Activated naive CD4-positive, alpha-beta T cell treated with anti-CD3 and anti-CD28 coated beads, Interleukin-2, amount 10 ng/mL, durations not matched to agents 7 days and 5 days (primary cell): Measurements from ENCODE around the gene PDCD7.
A peak's percentile ranks its signal among the peaks of the same experiment; 100 is the strongest.
"Not testable (repeated sequence)": the region's sequence is repeated elsewhere in the genome, so short reads cannot be mapped to it uniquely, and the experiment has no call there.

Experiments
- CTCF ChIA-PET: fragments of 350-600 bp; sonication (Branson Sonifier 250); formaldehyde crosslinking; loops from one replicate; lab custom pipeline; 2021; ENCODE audit warnings: antibody characterized with exemption; lab: Charles Lee
- DNase-seq: peaks from one replicate; pipeline ENCODE4 v3.0.0-alpha.2; 2020
- H3K27ac Mint-ChIP-seq: one replicate; pipeline ENCODE4 v1.8.0; 2021; ENCODE audit warnings: mild to moderate bottlenecking, moderate library complexity, mixed read lengths
- H3K27me3 Mint-ChIP-seq: one replicate; pipeline ENCODE4 v1.8.0; 2021; ENCODE audit warnings: mild to moderate bottlenecking, mixed read lengths
- H3K36me3 Mint-ChIP-seq: one replicate; pipeline ENCODE4 v1.8.0; 2021; ENCODE audit warnings: mixed read lengths
- H3K4me1 Mint-ChIP-seq: one replicate; pipeline ENCODE4 v1.8.0; 2021; ENCODE audit warnings: mixed read lengths
- H3K4me3 Mint-ChIP-seq: one replicate; pipeline ENCODE4 v1.8.0; 2021; ENCODE audit warnings: mild to moderate bottlenecking, moderate library complexity, mixed read lengths
- H3K9me3 Mint-ChIP-seq: one replicate; pipeline ENCODE4 v1.8.0; 2021; ENCODE audit warnings: mixed read lengths

The PDCD7 gene

GRCh38 chr15:65147902-65148301, 14.3 kb upstream of the PDCD7 start:
- CTCF ChIA-PET: no interaction called here
- H3K27ac Mint-ChIP-seq: no peak overlapping the region
- peaks cover 23% of the 10 kb centered on the region for H3K36me3 Mint-ChIP-seq
- H3K4me1 Mint-ChIP-seq: no peaks in the 10 kb centered on the region
- H3K9me3 Mint-ChIP-seq: no peaks in the 10 kb centered on the region
- H3K27me3 Mint-ChIP-seq: no peaks in the 10 kb centered on the region
- DNase-seq: no peak
- no peak overlapping the region for H3K4me3 Mint-ChIP-seq

GRCh38 chr15:65146438-65146837, 12.8 kb upstream of the PDCD7 start:
- Mint-ChIP-seq H3K27me3 (no peaks in the 10 kb centered on the region), H3K36me3 (peaks cover 16% of the 10 kb centered on the region), H3K27ac (peak overlapping the region; percentile 46), H3K9me3 (no peaks in the 10 kb centered on the region), H3K4me3 (no peak overlapping the region), H3K4me1 (no peaks in the 10 kb centered on the region)
- DNase-seq: no peak
- CTCF ChIA-PET: no interaction called here

GRCh38 chr15:65138631-65139030, 5.0 kb upstream of the PDCD7 start:
- CTCF ChIA-PET: interaction anchor here (0.6 kb wide), 1 partner anchor 1036 kb away, joined by 3 read pairs; no protein-coding TSS in a partner anchor
- H3K4me3 Mint-ChIP-seq: not testable (repeated sequence)

GRCh38 chr15:65137893-65138292, 4.3 kb upstream of the PDCD7 start:
- not testable (repeated sequence) for DNase-seq, H3K27me3 Mint-ChIP-seq, H3K36me3 Mint-ChIP-seq, H3K27ac Mint-ChIP-seq, H3K4me3 Mint-ChIP-seq, H3K9me3 Mint-ChIP-seq, H3K4me1 Mint-ChIP-seq
- CTCF ChIA-PET: interaction anchor here (0.6 kb wide), 1 partner anchor 1036 kb away, joined by 3 read pairs; no protein-coding TSS in a partner anchor

More at GRCh38 chr15:65138631-65139030, 5.0 kb upstream of the PDCD7 start:
- H3K27ac Mint-ChIP-seq, H3K27me3 Mint-ChIP-seq, H3K36me3 Mint-ChIP-seq, H3K9me3 Mint-ChIP-seq, H3K4me1 Mint-ChIP-seq, DNase-seq: not testable (repeated sequence)

GRCh38 chr15:65137089-65137488, 3.5 kb upstream of the PDCD7 start:
- H3K4me3 Mint-ChIP-seq, CTCF ChIA-PET, H3K9me3 Mint-ChIP-seq, DNase-seq, H3K27ac Mint-ChIP-seq, H3K27me3 Mint-ChIP-seq, H3K36me3 Mint-ChIP-seq: not testable (repeated sequence)
- H3K4me1 Mint-ChIP-seq: peaks cover 15% of the 10 kb centered on the region

- H3K9me3 Mint-ChIP-seq: peaks cover 10% of the 10 kb centered on the region
- peak overlapping the region; percentile 94 for H3K27ac Mint-ChIP-seq
- peaks cover 10% of the 10 kb centered on the region for H3K36me3 Mint-ChIP-seq
- no peak for DNase-seq
- CTCF ChIA-PET: no interaction called here
- no peaks in the 10 kb centered on the region for H3K27me3 Mint-ChIP-seq
- peak overlapping the region; percentile 85 for H3K4me3 Mint-ChIP-seq
- peaks cover 28% of the 10 kb centered on the region for H3K4me1 Mint-ChIP-seq
Observed at GRCh38 chr15:65134538-65134937, 930 bp upstream of the PDCD7 start.

GRCh38 chr15:65132878-65133547, 595 bp downstream of the PDCD7 start:
- CTCF ChIA-PET: interaction anchor here (0.8 kb wide), 1 partner anchor 157 kb away, joined by 3 read pairs; no protein-coding TSS in a partner anchor
- peak; percentile 45 for DNase-seq
- Mint-ChIP-seq H3K36me3 (peaks cover 20% of the 10 kb centered on the region), H3K9me3 (peaks cover 10% of the 10 kb centered on the region), H3K27ac (peak overlapping the region; percentile 92), H3K4me3 (peak overlapping the region; percentile 90), H3K27me3 (no peaks in the 10 kb centered on the region), H3K4me1 (peaks cover 30% of the 10 kb centered on the region)

- Mint-ChIP-seq H3K4me1 (peaks cover 30% of the 10 kb centered on the region), H3K36me3 (peaks cover 29% of the 10 kb centered on the region), H3K27ac (no peak overlapping the region), H3K4me3 (peak overlapping the region; percentile 33), H3K9me3 (no peaks in the 10 kb centered on the region), H3K27me3 (no peaks in the 10 kb centered on the region)
- CTCF ChIA-PET: interaction anchor here (1.1 to 1.6 kb wide), 2 partner anchors 76 to 97 kb away, joined by 3 to 5 read pairs; no protein-coding TSS in a partner anchor
- no peak for DNase-seq
Observed at GRCh38 chr15:65130941-65131340, 2.7 kb downstream of the PDCD7 start.

GRCh38 chr15:65115542-65115941, 18.1 kb downstream of the PDCD7 start:
- no peak for DNase-seq
- CTCF ChIA-PET: interaction anchor here (0.7 kb wide), 1 partner anchor 92 kb away, joined by 3 read pairs; no protein-coding TSS in a partner anchor
- no peaks in the 10 kb centered on the region for H3K9me3 Mint-ChIP-seq
- H3K36me3 Mint-ChIP-seq: peaks cover 44% of the 10 kb centered on the region
- no peaks in the 10 kb centered on the region for H3K4me1 Mint-ChIP-seq
- H3K4me3 Mint-ChIP-seq: no peak overlapping the region
- H3K27ac Mint-ChIP-seq: no peak overlapping the region
- no peaks in the 10 kb centered on the region for H3K27me3 Mint-ChIP-seq

GRCh38 chr15:65115086-65115485, 18.5 kb downstream of the PDCD7 start, which contains the start of gene UBAP1L:
Gene UBAP1L (minus strand): TSS chr15:65115200. CDS start chr15:65106215, 8,985 bp downstream.
- H3K9me3 Mint-ChIP-seq: no peaks in the 10 kb centered on the region
- peaks cover 44% of the 10 kb centered on the region for H3K36me3 Mint-ChIP-seq
- H3K4me1 Mint-ChIP-seq: no peaks in the 10 kb centered on the region
- DNase-seq: no peak
- H3K27ac Mint-ChIP-seq: no peak within 1 kb of the TSS
- CTCF ChIA-PET: interaction anchor here (0.7 to 2.0 kb wide), 2 partner anchors 14 to 92 kb away, joined by 3 to 6 read pairs; no protein-coding TSS in a partner anchor
- no peak within 1 kb of the TSS for H3K4me3 Mint-ChIP-seq
- H3K27me3 Mint-ChIP-seq: no peaks in the 10 kb centered on the region

- H3K36me3 Mint-ChIP-seq: peaks cover 23% of the 10 kb centered on the region
- H3K27ac Mint-ChIP-seq: no peak overlapping the region
- no peaks in the 10 kb centered on the region for H3K4me1 Mint-ChIP-seq
- H3K4me3 Mint-ChIP-seq: no peak overlapping the region
- no peaks in the 10 kb centered on the region for H3K27me3 Mint-ChIP-seq
- no peak for DNase-seq
- H3K9me3 Mint-ChIP-seq: no peaks in the 10 kb centered on the region
- CTCF ChIA-PET: interaction anchor here (1.0 kb wide), 1 partner anchor 9 kb away, joined by 3 read pairs; no protein-coding TSS in a partner anchor
Observed at GRCh38 chr15:65110676-65111292, 22.8 kb downstream of the PDCD7 start.

GRCh38 chr15:65106011-65106590, 27.5 kb downstream of the PDCD7 start:
- DNase-seq: no peak
- H3K36me3 Mint-ChIP-seq: peaks cover 14% of the 10 kb centered on the region
- no peaks in the 10 kb centered on the region for H3K4me1 Mint-ChIP-seq
- H3K27me3 Mint-ChIP-seq: no peaks in the 10 kb centered on the region
- no peak overlapping the region for H3K27ac Mint-ChIP-seq
- H3K9me3 Mint-ChIP-seq: no peaks in the 10 kb centered on the region
- H3K4me3 Mint-ChIP-seq: no peak overlapping the region
- CTCF ChIA-PET: no interaction called here

- Mint-ChIP-seq H3K4me1 (no peaks in the 10 kb centered on the region), H3K27ac (no peak overlapping the region), H3K36me3 (peaks cover 11% of the 10 kb centered on the region), H3K9me3 (no peaks in the 10 kb centered on the region), H3K4me3 (no peak overlapping the region), H3K27me3 (no peaks in the 10 kb centered on the region)
- DNase-seq: no peak
- CTCF ChIA-PET: no interaction called here
Observed at GRCh38 chr15:65105038-65105437, 28.6 kb downstream of the PDCD7 start.

GRCh38 chr15:65102912-65103311, 30.7 kb downstream of the PDCD7 start:
- no peak overlapping the region for H3K4me3 Mint-ChIP-seq
- no peak overlapping the region for H3K27ac Mint-ChIP-seq
- H3K36me3 Mint-ChIP-seq: peaks cover 14% of the 10 kb centered on the region
- H3K27me3 Mint-ChIP-seq: no peaks in the 10 kb centered on the region
- no peaks in the 10 kb centered on the region for H3K4me1 Mint-ChIP-seq
- no peaks in the 10 kb centered on the region for H3K9me3 Mint-ChIP-seq
- DNase-seq: no peak
- CTCF ChIA-PET: interaction anchor here (0.7 to 1.1 kb wide), 6 partner anchors 10 to 195 kb away, joined by 3 to 4 read pairs (median 3); no protein-coding TSS in a partner anchor
